Measurements from ENCODE around the gene USP47.
"Not testable (repeated sequence)": the region's sequence is repeated elsewhere in the genome, so short reads cannot be mapped to it uniquely, and the experiment has no call there.

The USP47 gene

GRCh38 chr11:11822946-11823345 is 18.8 kb upstream of the USP47 start:
- no peak for DNase-seq (ENCODE audit: low read depth in 2 of 2)

GRCh38 chr11:11826260-11826659 is 15.5 kb upstream of the USP47 start:
- no peak for DNase-seq (ENCODE audit: low read depth in 2 of 2)

- DNase-seq (ENCODE audit: low read depth in 2 of 2), result no peak
Measured at GRCh38 chr11:11827272-11827671, 14.5 kb upstream of the USP47 start.

GRCh38 chr11:11831406-11831805 is 10.4 kb upstream of the USP47 start:
- DNase-seq (ENCODE audit: low read depth in 2 of 2), result not testable (repeated sequence)

GRCh38 chr11:11836676-11837231 is 5.0 kb upstream of the USP47 start:
- no peak for DNase-seq (ENCODE audit: low read depth in 2 of 2)

- DNase-seq (ENCODE audit: low read depth in 2 of 2), result no peak
Measured at GRCh38 chr11:11839718-11840117, 2.1 kb upstream of the USP47 start.

GRCh38 chr11:11841116-11841722 is 553 bp upstream of the USP47 start:
- no peak for DNase-seq (ENCODE audit: low read depth in 2 of 2)

- DNase-seq (ENCODE audit: low read depth in 2 of 2), result peak; percentile 47 to 52
Measured at GRCh38 chr11:11842421-11843008, 743 bp downstream of the USP47 start.

GRCh38 chr11:11843211-11843621 is 1.4 kb downstream of the USP47 start:
- no peak for DNase-seq (ENCODE audit: low read depth in 2 of 2)

- DNase-seq (ENCODE audit: low read depth in 2 of 2), result no peak
Measured at GRCh38 chr11:11843642-11844041, 1.9 kb downstream of the USP47 start.

GRCh38 chr11:11844272-11844671 is 2.5 kb downstream of the USP47 start:
- DNase-seq (ENCODE audit: low read depth in 2 of 2), result no peak

GRCh38 chr11:11845071-11845470 is 3.3 kb downstream of the USP47 start:
- DNase-seq (ENCODE audit: low read depth in 2 of 2), result no peak

GRCh38 chr11:11845551-11845950 is 3.8 kb downstream of the USP47 start:
- no peak for DNase-seq (ENCODE audit: low read depth in 2 of 2)

- DNase-seq (ENCODE audit: low read depth in 2 of 2), result no peak
Measured at GRCh38 chr11:11847082-11847481, 5.3 kb downstream of the USP47 start.

- DNase-seq (ENCODE audit: low read depth in 2 of 2), result peak in 1 of 2 donors; percentile 56
Measured at GRCh38 chr11:11848891-11849746, 7.3 kb downstream of the USP47 start.

GRCh38 chr11:11850668-11851067 is 8.9 kb downstream of the USP47 start:
- no peak for DNase-seq (ENCODE audit: low read depth in 2 of 2)

- no peak for DNase-seq (ENCODE audit: low read depth in 2 of 2)
Measured at GRCh38 chr11:11856638-11857037, 14.9 kb downstream of the USP47 start.

- no peak for DNase-seq (ENCODE audit: low read depth in 2 of 2)
Measured at GRCh38 chr11:11857769-11858168, 16.0 kb downstream of the USP47 start.

GRCh38 chr11:11858676-11859075 is 16.9 kb downstream of the USP47 start:
- no peak for DNase-seq (ENCODE audit: low read depth in 2 of 2)

- DNase-seq (ENCODE audit: low read depth in 2 of 2), result no peak
Measured at GRCh38 chr11:11860103-11860979, 18.6 kb downstream of the USP47 start.

GRCh38 chr11:11862999-11863398 is 21.2 kb downstream of the USP47 start:
- no peak for DNase-seq (ENCODE audit: low read depth in 2 of 2)

GRCh38 chr11:11864332-11864731 is 22.6 kb downstream of the USP47 start:
- DNase-seq (ENCODE audit: low read depth in 2 of 2), result no peak
